ENCODE data around the gene MYLK2.
"Not testable (repeated sequence)": the region's sequence is repeated elsewhere in the genome, so short reads cannot be mapped to it uniquely, and the experiment has no call there.

The MYLK2 gene

GRCh38 chr20:31819083-31819784, at the start of gene MYLK2:
Gene MYLK2 (plus strand): TSS chr20:31819356. CDS start chr20:31819581, 225 bp downstream.
- DNase-seq = no peak

GRCh38 chr20:31769681-31770080, 49.5 kb upstream of the MYLK2 start:
- no peak for DNase-seq

GRCh38 chr20:31770243-31770642, 48.9 kb upstream of the MYLK2 start:
- DNase-seq = no peak

GRCh38 chr20:31774408-31774807, 44.7 kb upstream of the MYLK2 start:
- DNase-seq = no peak

- no peak for DNase-seq
These were observed 38.3 kb upstream of the MYLK2 start for GRCh38 chr20:31780839-31781238.

- no peak for DNase-seq
These were observed 37.2 kb upstream of the MYLK2 start for GRCh38 chr20:31781945-31782344.

GRCh38 chr20:31784354-31785044, 34.7 kb upstream of the MYLK2 start:
- no peak for DNase-seq

GRCh38 chr20:31785089-31785488, 34.1 kb upstream of the MYLK2 start:
- no peak for DNase-seq

GRCh38 chr20:31788578-31788977, 30.6 kb upstream of the MYLK2 start:
- no peak for DNase-seq

GRCh38 chr20:31790401-31790800, 28.8 kb upstream of the MYLK2 start:
- no peak for DNase-seq

- no peak for DNase-seq
These were observed 21.8 kb upstream of the MYLK2 start for GRCh38 chr20:31797364-31797763.

GRCh38 chr20:31801508-31801907, 17.6 kb upstream of the MYLK2 start:
- no peak for DNase-seq

- no peak for DNase-seq
These were observed 15.4 kb upstream of the MYLK2 start for GRCh38 chr20:31803552-31804291.

GRCh38 chr20:31806564-31807355, 12.4 kb upstream of the MYLK2 start:
- no peak for DNase-seq

- DNase-seq = no peak
These were observed 10.7 kb upstream of the MYLK2 start for GRCh38 chr20:31808481-31808880.

GRCh38 chr20:31809661-31810060, 9.5 kb upstream of the MYLK2 start:
- no peak for DNase-seq

GRCh38 chr20:31811198-31811597, 8.0 kb upstream of the MYLK2 start:
- DNase-seq = no peak

- no peak for DNase-seq
These were observed 7.1 kb upstream of the MYLK2 start for GRCh38 chr20:31811796-31812728.

GRCh38 chr20:31813611-31814010, 5.5 kb upstream of the MYLK2 start:
- no peak for DNase-seq

- not testable (repeated sequence) for DNase-seq
These were observed 5.0 kb upstream of the MYLK2 start for GRCh38 chr20:31814142-31814541.

GRCh38 chr20:31815408-31816188, 3.6 kb upstream of the MYLK2 start:
- no peak for DNase-seq

All from 8988T (cell line).